ENCODE data around the gene UBTF. TPM values are rescaled to one million over a fixed set of nuclear protein-coding genes. Genes with fewer than 3 reads are reported as not detected.

The UBTF gene
- polyA plus RNA-seq, 3 donors = 6.0 to 13.1 (median 12.5) TPM

GRCh38 chr17:44268709-44269534 is 49.4 kb upstream of the UBTF start:
- DNase-seq = no peak
- Mint-ChIP-seq H3K4me1 (peaks cover 9% of the 10 kb centered on the region), H3K27ac (no peak overlapping the region), H3K9me3 (no peaks in the 10 kb centered on the region), H3K36me3 (no peaks in the 10 kb centered on the region), H3K27me3 (ENCODE audit: low read depth in 3 of 3) (peaks cover 3 to 12% (median 9%) of the 10 kb centered on the region in 3 donors), H3K4me3 (no peak overlapping the region)
- no peak overlapping the region for H2AFZ ChIP-seq (ENCODE audit: insufficient read depth, low read depth, low read length, poor library complexity, severe bottlenecking)
- no peak overlapping the region for H3K9ac ChIP-seq (ENCODE audit: insufficient read depth, low read length, poor library complexity, severe bottlenecking)
- H3K27ac ChIP-seq (ENCODE audit: low read depth in 1 of 2, low read length in 2 of 2) = no peak overlapping the region
- H3K79me2 ChIP-seq (ENCODE audit: insufficient read depth, low read length) = no peaks in the 10 kb centered on the region
- no peaks in the 10 kb centered on the region for H3K27me3 ChIP-seq (ENCODE audit: control insufficient read depth in 2 of 2, insufficient read depth in 2 of 2, low read length in 2 of 2)
- TF ChIP-seq CTCF (IDR thresholded peaks at IDR 0.05) = no peak
- H3K4me3 ChIP-seq (replicated peaks in 1 of 3; ENCODE audit: low read depth in 2 of 3, low read length in 3 of 3) = no peak overlapping the region
- H3K36me3 ChIP-seq (replicated peaks in 1 of 2; ENCODE audit: control insufficient read depth in 1 of 2, insufficient read depth in 2 of 2, low read length in 2 of 2) = no peaks in the 10 kb centered on the region
- no peaks in the 10 kb centered on the region for H3K4me1 ChIP-seq (ENCODE audit: control insufficient read depth in 1 of 2, insufficient read depth in 2 of 2, low read length in 2 of 2)
- H3K9me3 ChIP-seq (replicated peaks in 1 of 2; ENCODE audit: control insufficient read depth in 1 of 2, insufficient read depth in 1 of 2, low read length in 2 of 2) = no peaks in the 10 kb centered on the region
- intact Hi-C loops (cut with micrococcal nuclease) = no loop called here
- no peaks in the 10 kb centered on the region for H4K20me1 ChIP-seq (ENCODE audit: insufficient read depth, low read length)
- no peak overlapping the region for H3K4me2 ChIP-seq (replicated peaks; ENCODE audit: extremely low read depth, low read length, poor library complexity, severe bottlenecking)
- 82% methylated on average over 6 of the region's 11 CpGs for WGBS (ENCODE audit: insufficient coverage)

GRCh38 chr17:44267818-44268490 is 48.5 kb upstream of the UBTF start, which contains the start of gene SLC4A1:
TSS of gene SLC4A1 (minus strand) at chr17:44268135. CDS start at chr17:44262866, 5,269 bp downstream.
- Mint-ChIP-seq H3K4me3 (no peak within 1 kb of the TSS), H3K9me3 (no peaks in the 10 kb centered on the region), H3K27ac (no peak within 1 kb of the TSS), H3K27me3 (ENCODE audit: low read depth in 3 of 3) (peaks cover 6 to 13% (median 9%) of the 10 kb centered on the region in 3 donors), H3K36me3 (no peaks in the 10 kb centered on the region), H3K4me1 (peaks cover 9% of the 10 kb centered on the region)
- Histone ChIP-seq H3K9ac (ENCODE audit: insufficient read depth, low read length, poor library complexity, severe bottlenecking) (no peak within 1 kb of the TSS), H3K4me1 (ENCODE audit: control insufficient read depth in 1 of 2, insufficient read depth in 2 of 2, low read length in 2 of 2) (no peaks in the 10 kb centered on the region), H4K20me1 (ENCODE audit: insufficient read depth, low read length) (no peaks in the 10 kb centered on the region), H3K9me3 (replicated peaks in 1 of 2; ENCODE audit: control insufficient read depth in 1 of 2, insufficient read depth in 1 of 2, low read length in 2 of 2) (no peaks in the 10 kb centered on the region), H3K27ac (ENCODE audit: low read depth in 1 of 2, low read length in 2 of 2) (no peak within 1 kb of the TSS), H2AFZ (ENCODE audit: insufficient read depth, low read depth, low read length, poor library complexity, severe bottlenecking) (no peak within 1 kb of the TSS), H3K4me2 (replicated peaks; ENCODE audit: extremely low read depth, low read length, poor library complexity, severe bottlenecking) (no peak within 1 kb of the TSS), H3K79me2 (ENCODE audit: insufficient read depth, low read length) (no peaks in the 10 kb centered on the region), H3K27me3 (ENCODE audit: control insufficient read depth in 2 of 2, insufficient read depth in 2 of 2, low read length in 2 of 2) (no peaks in the 10 kb centered on the region), H3K4me3 (replicated peaks in 1 of 3; ENCODE audit: low read depth in 2 of 3, low read length in 3 of 3) (no peak within 1 kb of the TSS), H3K36me3 (replicated peaks in 1 of 2; ENCODE audit: control insufficient read depth in 1 of 2, insufficient read depth in 2 of 2, low read length in 2 of 2) (no peaks in the 10 kb centered on the region)
- intact Hi-C loops (cut with micrococcal nuclease) = no loop called here
- 84% methylated on average over 11 of the region's 14 CpGs for WGBS (ENCODE audit: insufficient coverage)
- DNase-seq = no peak
- TF ChIP-seq CTCF (IDR thresholded peaks at IDR 0.05) = no peak
